HG03460 (cell line): ENCODE data around the gene GNA12.

ENCODE experiments used
- ATAC-seq: cut with Tn5 transposase; IDR thresholded peaks from one replicate; pipeline ENCODE4 v1.9.1; 2021; ENCODE audit not compliant: unreplicated experiment

The GNA12 gene

DNA sequence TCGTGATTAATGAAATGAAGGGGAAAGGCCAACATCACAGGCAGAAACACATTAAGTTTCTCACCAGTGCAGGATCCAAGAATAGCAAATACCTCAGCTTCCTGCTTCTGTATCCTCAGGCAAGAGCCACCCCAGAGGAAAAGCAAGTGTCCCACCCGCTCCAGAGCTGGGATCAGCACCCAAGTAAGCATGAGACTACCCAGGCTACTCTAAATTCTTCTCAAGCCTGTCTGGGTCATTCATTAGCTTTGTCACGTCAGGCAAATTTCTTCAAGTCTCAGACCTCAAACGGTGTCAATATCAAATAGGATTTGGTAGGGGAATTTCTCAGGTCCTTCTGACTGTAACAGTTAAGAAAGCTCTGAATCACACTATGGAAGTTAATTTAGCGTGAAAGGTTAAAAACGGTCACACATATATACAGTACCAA, 59.0 kb downstream of the GNA12 start:
- ATAC-seq = no peak

GRCh38 chr7:2782565-2782964, 61.5 kb downstream of the GNA12 start:
- ATAC-seq = no peak

GRCh38 chr7:2782121-2782520, 62.0 kb downstream of the GNA12 start:
- no peak for ATAC-seq

- no peak for ATAC-seq
Measured at GRCh38 chr7:2781636-2782035, 62.5 kb downstream of the GNA12 start.

GRCh38 chr7:2779051-2779450, 65.1 kb downstream of the GNA12 start:
- ATAC-seq = no peak

- no peak for ATAC-seq
Measured at GRCh38 chr7:2777898-2778535, 66.1 kb downstream of the GNA12 start.

DNA sequence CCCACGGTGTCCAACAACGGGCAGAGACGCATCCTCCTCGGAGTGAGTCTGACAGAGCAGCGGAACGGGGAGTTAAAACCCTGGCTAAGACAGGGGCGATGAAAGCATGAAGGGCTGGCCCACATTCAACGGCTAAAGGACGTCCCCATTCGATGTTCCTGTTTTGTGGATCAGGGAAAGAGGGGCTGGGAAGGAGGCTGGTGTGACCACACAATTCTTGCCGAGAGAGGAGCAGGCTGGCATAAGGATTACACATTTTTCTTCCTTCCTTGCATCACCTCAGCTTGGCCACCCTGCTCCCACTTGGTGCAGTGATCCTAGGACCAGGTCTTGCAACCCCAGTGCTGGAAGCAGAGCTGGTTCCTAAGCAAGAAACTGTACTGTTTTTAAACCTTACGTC, 67.7 kb downstream of the GNA12 start:
- no peak for ATAC-seq

GRCh38 chr7:2775785-2776184, 68.3 kb downstream of the GNA12 start:
- no peak for ATAC-seq

DNA sequence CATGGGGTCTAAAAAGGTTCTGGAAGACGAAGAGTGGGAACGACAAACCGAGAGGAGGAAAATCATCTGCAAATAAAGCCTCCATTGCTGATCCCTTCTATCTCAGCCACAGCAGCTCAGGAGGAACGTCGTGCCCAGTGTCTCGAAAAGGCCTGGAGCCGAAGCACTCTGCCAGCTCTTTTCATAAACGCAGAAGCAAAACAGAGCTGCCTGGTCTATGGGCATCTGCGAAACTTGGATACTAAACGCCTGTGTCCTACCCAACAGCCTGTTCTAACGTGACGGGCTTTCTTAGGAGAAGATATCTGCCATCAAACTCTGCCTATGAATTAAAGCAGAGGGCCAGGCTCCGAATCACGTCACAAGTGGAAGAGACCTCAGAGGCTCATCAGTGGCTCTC, 68.7 kb downstream of the GNA12 start:
- ATAC-seq = no peak

- no peak for ATAC-seq
Measured at GRCh38 chr7:2774935-2775334, 69.2 kb downstream of the GNA12 start.

DNA sequence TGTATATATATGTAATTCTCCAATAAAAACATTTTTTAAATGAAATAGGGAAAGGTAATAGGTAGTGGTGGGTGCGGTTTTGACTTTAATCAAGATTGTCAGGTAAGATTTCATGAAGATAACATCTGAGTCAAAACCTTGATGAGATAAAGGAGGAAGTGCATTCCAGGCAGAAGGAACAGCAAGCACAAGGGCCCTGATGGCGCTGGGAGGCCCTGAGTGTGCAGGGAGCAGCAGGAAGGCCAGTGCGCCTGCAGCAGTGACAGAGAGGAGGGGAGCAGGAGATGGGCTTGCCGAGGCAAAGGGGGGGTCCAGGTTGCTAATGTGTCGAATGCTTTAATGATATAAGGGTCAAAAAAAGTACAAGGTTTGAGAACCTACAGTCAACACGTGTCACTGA, 69.8 kb downstream of the GNA12 start:
- no peak for ATAC-seq

- no peak for ATAC-seq
Measured at GRCh38 chr7:2773608-2774007, 70.5 kb downstream of the GNA12 start.

GRCh38 chr7:2771274-2771731, 72.8 kb downstream of the GNA12 start:
- no peak for ATAC-seq

DNA sequence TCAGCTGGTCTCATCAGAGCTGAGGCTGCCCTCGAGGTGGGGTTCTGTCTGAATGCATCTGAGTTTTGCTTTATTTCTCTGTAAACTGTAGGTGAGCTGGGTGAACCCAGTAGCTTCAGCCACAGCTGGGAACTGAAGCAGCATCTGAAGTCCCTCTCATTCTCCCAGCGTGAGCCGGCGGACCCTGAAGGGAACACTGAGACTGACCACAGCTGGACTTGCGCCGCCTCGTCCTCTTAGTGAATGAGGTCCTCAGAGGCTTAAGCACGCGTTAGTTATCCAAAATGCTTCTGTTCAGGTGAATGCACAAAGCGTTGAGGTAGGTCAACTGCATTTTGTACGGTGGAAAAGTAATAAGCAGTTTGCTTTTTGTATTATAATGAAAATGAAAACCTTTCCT, 79.5 kb downstream of the GNA12 start:
- ATAC-seq = no peak

DNA sequence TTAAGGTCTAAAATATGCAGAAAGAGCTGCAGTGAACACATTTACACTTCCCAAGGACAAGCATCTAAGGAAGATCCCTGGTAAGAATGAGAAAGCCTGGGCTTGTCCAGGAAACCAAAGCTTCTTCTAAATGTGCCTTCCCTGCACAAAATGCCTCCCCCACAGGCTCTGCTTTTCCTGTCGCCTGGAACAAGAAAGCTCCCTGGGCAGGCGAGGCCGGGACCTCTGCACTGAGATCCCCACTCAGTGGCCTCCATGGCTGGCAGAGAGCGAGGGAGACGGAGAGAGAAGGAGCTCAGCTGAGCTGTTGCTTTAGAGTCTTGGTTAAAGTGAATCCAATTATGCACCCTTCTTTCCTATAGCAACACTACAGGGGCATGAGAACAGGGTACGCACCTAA, 80.5 kb downstream of the GNA12 start:
- no peak for ATAC-seq

DNA sequence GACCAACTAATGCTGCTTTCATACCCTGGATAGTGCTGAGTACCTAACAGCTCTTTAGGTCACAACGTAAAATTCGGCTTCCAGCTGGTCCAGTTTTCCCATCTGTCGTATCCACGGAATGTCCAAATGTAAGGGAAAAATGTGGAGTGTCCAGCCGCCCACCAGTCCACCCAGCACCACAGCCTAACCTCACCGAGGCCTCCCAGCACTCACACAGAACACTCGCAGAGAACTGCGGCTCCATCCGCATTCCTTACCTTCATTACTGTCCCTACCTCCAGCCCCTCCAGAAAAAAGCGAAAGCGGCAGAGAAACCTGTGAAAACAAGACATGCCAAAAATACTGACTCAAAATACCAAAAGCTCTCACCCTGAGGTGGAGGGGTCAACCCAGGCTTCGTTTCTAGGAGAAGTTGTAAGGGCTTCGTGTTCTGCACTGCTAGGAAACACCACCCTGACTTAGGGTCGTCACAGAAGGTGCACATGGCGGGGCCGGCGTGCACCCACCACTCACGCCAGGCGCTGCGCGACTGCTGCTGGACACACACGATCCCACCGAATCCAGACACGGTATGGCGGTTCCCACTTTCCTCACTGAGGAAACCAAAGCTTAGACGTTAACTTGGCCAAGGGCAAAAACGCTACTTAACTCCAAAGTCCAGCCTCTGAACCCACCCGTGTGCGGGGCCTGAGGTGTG, 82.2 kb downstream of the GNA12 start:
- ATAC-seq = no peak

GRCh38 chr7:2761131-2761624, 82.9 kb downstream of the GNA12 start:
- ATAC-seq = no peak

DNA sequence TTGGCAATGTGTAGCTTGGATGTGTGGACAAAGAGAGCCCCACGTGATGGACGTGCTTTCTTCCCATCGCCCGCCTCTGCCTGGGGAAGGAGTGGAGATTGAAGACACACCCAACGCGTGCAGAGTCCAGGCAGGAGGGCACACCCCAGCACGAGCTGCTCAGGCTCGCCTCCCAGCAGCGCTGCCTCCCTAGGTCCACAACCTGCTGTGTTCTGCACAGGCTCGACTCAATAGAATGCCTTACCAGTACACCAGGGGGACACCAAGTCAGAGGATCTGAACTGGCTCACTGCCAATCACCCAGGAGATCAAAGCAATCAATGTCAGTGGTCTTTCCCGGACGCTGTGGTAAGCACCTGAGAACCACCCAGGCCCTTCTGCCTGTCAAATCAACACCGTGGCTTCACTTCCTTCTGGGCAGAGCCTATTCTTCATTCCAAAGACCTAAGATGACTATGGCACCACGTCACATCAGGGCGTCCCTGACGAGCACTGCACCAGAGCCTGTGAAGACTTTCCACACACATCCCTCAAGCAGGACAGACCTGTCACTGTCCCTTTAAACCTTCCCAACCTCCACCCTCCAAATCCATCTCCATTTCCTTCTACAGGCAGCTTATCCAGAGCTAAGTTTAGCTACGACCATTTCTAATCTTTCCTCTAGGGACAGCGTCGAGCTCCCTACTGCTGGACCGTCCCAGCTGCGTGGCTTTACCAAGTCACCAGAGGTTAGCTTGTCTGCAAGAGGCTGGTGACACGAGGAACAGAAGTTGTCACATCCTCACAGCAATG, 83.8 kb downstream of the GNA12 start:
- ATAC-seq = no peak

- ATAC-seq = no peak
Measured at GRCh38 chr7:2759736-2760097, 84.4 kb downstream of the GNA12 start.

DNA sequence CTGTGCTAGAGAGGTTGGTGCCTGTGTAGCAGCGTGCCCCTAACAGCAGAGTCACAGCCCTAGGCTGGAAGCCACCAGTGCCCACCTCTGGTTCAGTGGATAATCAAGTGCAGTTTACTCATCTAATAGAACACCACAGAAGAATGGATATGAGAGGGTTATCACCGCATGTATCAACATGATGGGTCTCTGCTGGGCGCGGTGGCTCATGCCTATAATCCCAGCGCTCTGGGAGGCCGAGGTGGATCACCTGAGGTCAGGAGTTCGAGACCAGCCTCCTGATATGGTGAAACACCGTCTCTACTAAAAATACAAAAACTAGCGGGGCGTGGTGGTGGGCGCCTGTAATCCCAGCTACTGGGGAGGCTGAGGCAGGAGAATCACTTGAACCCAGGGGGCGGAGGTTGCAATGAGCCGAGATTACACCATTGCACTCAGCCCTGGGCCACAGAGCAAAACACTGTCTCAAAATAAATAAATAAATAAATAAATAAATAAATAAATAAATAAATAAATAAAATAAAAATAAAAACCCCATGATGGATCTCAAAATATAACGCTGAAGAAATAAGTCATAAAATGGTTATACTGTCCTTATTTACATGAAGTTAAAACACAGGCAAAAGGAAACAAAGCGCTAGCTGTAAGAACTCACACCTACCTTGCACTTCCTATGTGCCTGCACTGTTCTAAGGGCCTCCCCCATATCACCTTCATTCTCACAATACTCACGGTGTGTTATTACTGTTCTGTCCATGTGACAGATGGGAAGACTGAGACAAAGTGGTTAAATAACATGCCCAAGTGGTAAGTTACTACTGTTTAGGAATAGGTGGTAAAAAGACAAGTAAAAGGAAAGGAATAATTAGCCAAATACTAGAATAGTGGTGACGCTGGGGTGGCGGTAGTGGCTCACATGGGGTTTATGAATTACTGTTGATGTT, 85.2 kb downstream of the GNA12 start:
- no peak for ATAC-seq
